ENCODE results near the gene TMEM231. TPM values are rescaled to one million over a fixed set of nuclear protein-coding genes. Genes with fewer than 3 reads are reported as not detected.

Gene TMEM231
- total RNA-seq, 1 experiment from 2014 or later = 3.4 TPM

DNA sequence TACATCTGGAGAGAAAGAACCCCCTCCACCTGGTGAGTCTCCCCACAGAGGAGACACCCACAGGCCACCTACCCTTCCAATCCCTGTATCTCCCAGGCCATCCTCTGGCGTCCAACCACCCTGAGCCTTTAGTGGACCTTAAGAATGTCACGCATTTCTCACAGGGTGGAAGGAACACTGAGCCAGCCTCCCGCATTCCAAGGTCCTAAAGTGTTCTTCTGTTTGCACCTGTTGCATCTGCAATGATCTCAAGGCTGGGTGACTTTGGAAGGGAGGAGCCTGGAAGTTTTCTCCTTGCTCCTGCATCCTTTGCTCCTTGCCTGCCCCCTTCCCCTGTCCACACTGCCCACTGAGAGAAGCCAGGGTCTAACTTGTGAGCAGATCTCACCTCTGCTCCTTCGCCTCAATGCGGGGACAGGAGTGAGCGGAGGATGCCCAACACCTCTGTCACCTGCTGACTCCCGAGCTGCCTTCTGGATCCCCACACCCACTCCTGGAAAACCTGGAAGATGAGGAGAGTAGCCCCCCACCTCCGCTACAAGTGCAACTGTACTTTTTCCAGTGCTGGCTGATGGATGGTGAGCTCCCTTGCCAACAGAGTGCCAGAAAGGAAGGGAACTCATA lies 23.8 kb downstream of the TMEM231 start:
- Mint-ChIP-seq H3K36me3 (ENCODE audit: insufficient read depth in 1 of 3, low read depth in 3 of 3) (peaks cover 0 to 3% (median 0%) of the 10 kb centered on the region in 3 experiments; a peak in 1 of 7 replicates), H3K4me3 (no peak overlapping the region), H3K9me3 (no peaks in the 10 kb centered on the region), H3K27me3 (ENCODE audit: low read depth) (no peaks in the 10 kb centered on the region; the same call in 1 of the 2 replicates), H3K4me1 (peaks cover 12 to 14% of the 10 kb centered on the region in 2 experiments), H3K27ac (no peak overlapping the region; a peak in 1 of 7 replicates)
- no peaks in the 10 kb centered on the region for H4K20me1 ChIP-seq (ENCODE audit: control insufficient read depth, insufficient read depth, insufficient read length)
- H3K79me2 ChIP-seq (ENCODE audit: insufficient read depth, low read length) = no peaks in the 10 kb centered on the region
- no peak overlapping the region for H4K5ac ChIP-seq (ENCODE audit: insufficient read length, low read depth, low read length)
- H3K9ac ChIP-seq (ENCODE audit: extremely low read depth, insufficient read length, low read length) = no peak overlapping the region
- no peak overlapping the region for H2BK15ac ChIP-seq (ENCODE audit: low read depth, low read length)
- no peak overlapping the region for H2AFZ ChIP-seq (ENCODE audit: low read length)
- no peak overlapping the region for H3K23ac ChIP-seq (ENCODE audit: insufficient read length, low read depth, low read length)
- H3K18ac ChIP-seq (ENCODE audit: insufficient read length, low read depth, low read length) = no peak overlapping the region
- H3K4me1 ChIP-seq (ENCODE audit: insufficient read depth, low read length) = no peaks in the 10 kb centered on the region
- no peak overlapping the region for H3K4me2 ChIP-seq (ENCODE audit: insufficient read depth, insufficient read length, low read length)
- no peaks in the 10 kb centered on the region for H3K27me3 ChIP-seq (ENCODE audit: insufficient read depth, low read length)
- H3K27ac ChIP-seq (ENCODE audit: insufficient read length, low read depth, low read length) = no peak overlapping the region
- WGBS (ENCODE audit: extremely low coverage, insufficient read length, low lambda C conversion rate) = no CpG with 5 or more reads among the region's 8 CpGs
- H2BK12ac ChIP-seq (ENCODE audit: insufficient read length, low read depth, low read length) = no peak overlapping the region
- H2BK5ac ChIP-seq (ENCODE audit: insufficient read length, low read length) = no peak overlapping the region
- H3K79me1 ChIP-seq (ENCODE audit: insufficient read depth, low read depth, low read length, poor library complexity, severe bottlenecking) = no peaks in the 10 kb centered on the region
- no peak overlapping the region for H2AK5ac ChIP-seq (ENCODE audit: insufficient read length, low read length)
- H4K8ac ChIP-seq (replicated peaks; ENCODE audit: insufficient read length, low read depth, low read length) = no peak overlapping the region
- H3K56ac ChIP-seq (ENCODE audit: insufficient read length, low read depth, low read length) = no peak overlapping the region
- no peak overlapping the region for H3K4ac ChIP-seq (ENCODE audit: low read depth, low read length)
- H4K91ac ChIP-seq (ENCODE audit: insufficient read length, low read depth, low read length) = no peak overlapping the region
- no peak overlapping the region for H3K14ac ChIP-seq (ENCODE audit: insufficient read depth, low read length)
- no peak overlapping the region for H2BK20ac ChIP-seq (ENCODE audit: low read depth, low read length, poor library complexity, severe bottlenecking)
- TF ChIP-seq, protein P1, sequence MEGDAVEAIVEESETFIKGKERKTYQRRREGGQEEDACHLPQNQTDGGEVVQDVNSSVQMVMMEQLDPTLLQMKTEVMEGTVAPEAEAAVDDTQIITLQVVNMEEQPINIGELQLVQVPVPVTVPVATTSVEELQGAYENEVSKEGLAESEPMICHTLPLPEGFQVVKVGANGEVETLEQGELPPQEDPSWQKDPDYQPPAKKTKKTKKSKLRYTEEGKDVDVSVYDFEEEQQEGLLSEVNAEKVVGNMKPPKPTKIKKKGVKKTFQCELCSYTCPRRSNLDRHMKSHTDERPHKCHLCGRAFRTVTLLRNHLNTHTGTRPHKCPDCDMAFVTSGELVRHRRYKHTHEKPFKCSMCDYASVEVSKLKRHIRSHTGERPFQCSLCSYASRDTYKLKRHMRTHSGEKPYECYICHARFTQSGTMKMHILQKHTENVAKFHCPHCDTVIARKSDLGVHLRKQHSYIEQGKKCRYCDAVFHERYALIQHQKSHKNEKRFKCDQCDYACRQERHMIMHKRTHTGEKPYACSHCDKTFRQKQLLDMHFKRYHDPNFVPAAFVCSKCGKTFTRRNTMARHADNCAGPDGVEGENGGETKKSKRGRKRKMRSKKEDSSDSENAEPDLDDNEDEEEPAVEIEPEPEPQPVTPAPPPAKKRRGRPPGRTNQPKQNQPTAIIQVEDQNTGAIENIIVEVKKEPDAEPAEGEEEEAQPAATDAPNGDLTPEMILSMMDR (conservative IDR thresholded peaks at IDR 0.05) = no peak
- H2BK120ac ChIP-seq (ENCODE audit: low read depth, low read length, poor library complexity, severe bottlenecking) = no peak overlapping the region
- H3T11ph ChIP-seq (ENCODE audit: low read length) = no peak overlapping the region
- no peaks in the 10 kb centered on the region for H3K9me3 ChIP-seq (ENCODE audit: control insufficient read depth, low read depth, low read length)
- no peak for DNase-seq
- no peaks in the 10 kb centered on the region for H3K23me2 ChIP-seq (ENCODE audit: insufficient read length, low read depth, low read length, poor library complexity, severe bottlenecking)
